ENCODE measurements around the gene GRIN2A. TPM values are rescaled to one million over a fixed set of nuclear protein-coding genes. Genes with fewer than 3 reads are reported as not detected.

The GRIN2A gene
- total and polyA plus RNA-seq, 5 donors, result 2.1 to 7.6 (median 4.5) TPM

DNA sequence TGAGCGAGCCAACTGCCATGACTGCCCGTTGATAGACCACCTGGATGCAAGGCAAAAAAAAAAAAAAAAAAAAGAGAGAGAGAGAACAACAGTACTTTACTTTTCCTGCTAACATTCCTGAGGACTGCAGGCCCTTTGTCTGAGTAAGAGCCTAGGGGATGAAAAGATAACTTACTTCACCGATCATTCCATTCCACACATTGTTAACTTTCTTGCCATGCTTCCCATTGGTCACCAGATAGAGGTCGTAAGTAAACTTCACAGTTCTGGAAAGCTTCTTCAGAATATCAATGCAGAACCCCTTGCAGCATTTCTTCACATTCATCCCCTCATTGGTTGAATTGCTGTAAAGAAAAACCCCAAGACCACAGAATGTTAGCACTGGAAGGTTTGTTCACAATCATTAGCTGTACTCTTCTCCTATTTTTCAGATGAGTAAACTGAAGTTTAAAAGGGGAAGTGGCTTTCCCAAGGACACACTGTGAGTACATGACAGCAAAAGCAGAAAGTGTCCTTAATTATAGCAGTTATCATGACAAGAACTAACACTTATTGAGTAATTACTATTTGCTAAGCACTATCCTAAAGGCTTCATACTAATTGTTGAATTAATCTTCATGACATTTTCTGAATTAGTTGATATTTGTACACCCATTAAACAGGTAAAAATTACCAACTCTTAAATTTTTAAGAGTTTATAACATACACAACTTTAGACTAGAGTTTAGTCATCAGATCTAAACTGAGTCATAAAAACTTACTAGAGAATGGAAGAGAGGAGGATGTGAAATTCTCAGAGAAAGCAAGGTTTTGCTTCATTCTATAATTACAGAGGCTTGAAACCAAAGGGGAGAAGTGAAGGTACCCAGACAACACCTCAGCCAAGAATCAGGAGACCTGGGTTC lies 341.2 kb downstream of the GRIN2A start:
- DNase-seq (no peak), ATAC-seq (no peak)
- Histone ChIP-seq H3K27ac (ENCODE audit: low read length) (no peak overlapping the region), H3K4me1 (ENCODE audit: control insufficient read depth, insufficient read depth, low read length) (no peaks in the 10 kb centered on the region), H3K9me3 (ENCODE audit: control insufficient read depth, low read length) (no peaks in the 10 kb centered on the region), H3K27me3 (ENCODE audit: control insufficient read depth, insufficient read depth) (no peaks in the 10 kb centered on the region), H3K4me3 (ENCODE audit: low read length) (no peak overlapping the region)
- 70% methylated on average over 4 of the region's 4 CpGs for WGBS
- intact Hi-C loops (cut with DNase I), result no loop called here

DNA sequence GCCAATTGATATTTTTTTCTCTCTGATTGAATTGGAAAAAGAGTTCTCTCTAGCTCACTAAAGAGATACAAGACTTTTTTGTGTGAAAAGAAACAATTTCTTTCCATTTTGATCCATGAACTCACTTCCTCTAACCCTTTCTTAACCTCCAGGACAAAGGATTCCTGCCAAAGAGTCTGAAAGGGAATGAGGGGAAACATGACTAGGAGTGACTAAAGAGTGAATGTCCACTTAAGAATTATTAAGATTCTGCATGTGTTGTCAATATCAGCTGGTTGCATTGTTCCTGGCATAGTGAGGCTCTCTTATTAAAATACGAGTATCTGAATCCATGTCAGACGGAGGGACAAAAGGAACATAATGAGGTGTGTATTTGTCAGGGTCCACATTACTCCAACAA lies 344.7 kb downstream of the GRIN2A start:
- Histone ChIP-seq H3K9me3 (ENCODE audit: control insufficient read depth, low read length) (no peaks in the 10 kb centered on the region), H3K4me3 (ENCODE audit: low read length) (no peak overlapping the region), H3K27ac (ENCODE audit: low read length) (no peak overlapping the region), H3K27me3 (ENCODE audit: control insufficient read depth, insufficient read depth) (no peaks in the 10 kb centered on the region), H3K4me1 (ENCODE audit: control insufficient read depth, insufficient read depth, low read length) (no peaks in the 10 kb centered on the region)
- ATAC-seq, result no peak
- DNase-seq, result no peak
- intact Hi-C loops (cut with DNase I), result no loop called here
- WGBS, result 83% methylated on average over 2 of the region's 2 CpGs

DNA sequence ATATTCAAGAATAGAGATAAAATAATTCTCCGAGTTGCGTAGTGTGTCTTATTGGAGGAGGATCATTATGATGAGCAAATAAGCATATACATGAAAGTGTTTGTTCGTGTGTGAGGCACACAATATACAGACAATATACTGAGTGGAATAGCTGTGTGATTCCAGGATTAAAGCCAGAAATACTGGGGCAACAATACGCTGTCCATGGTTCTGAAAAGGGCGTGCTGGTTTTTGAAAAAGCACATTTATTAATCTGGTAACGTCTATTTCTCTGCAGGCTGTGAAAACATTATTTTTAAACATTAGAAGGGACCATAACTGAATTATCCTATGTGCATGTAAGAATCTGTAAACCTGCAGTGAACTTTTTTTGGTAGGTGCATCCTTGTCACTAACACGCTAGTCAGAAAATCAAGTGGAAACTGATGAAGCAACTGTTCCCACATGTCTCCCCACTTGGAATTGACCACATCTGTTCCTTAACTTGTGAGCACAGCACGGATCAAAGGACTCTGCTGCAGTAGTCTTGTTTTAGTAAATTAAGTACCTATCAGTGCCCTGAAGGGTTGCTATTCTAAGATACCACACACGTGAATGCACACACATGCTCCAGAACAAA lies 346.0 kb downstream of the GRIN2A start:
- Histone ChIP-seq H3K9me3 (ENCODE audit: control insufficient read depth, low read length) (no peaks in the 10 kb centered on the region), H3K4me3 (ENCODE audit: low read length) (no peak overlapping the region), H3K27me3 (ENCODE audit: control insufficient read depth, insufficient read depth) (no peaks in the 10 kb centered on the region), H3K4me1 (ENCODE audit: control insufficient read depth, insufficient read depth, low read length) (no peaks in the 10 kb centered on the region), H3K27ac (ENCODE audit: low read length) (no peak overlapping the region)
- no peak for ATAC-seq
- no peak for DNase-seq
- intact Hi-C loops (cut with DNase I), result no loop called here
- 42% methylated on average over 9 of the region's 9 CpGs for WGBS

- DNase-seq (no peak), ATAC-seq (no peak)
- Histone ChIP-seq H3K9me3 (ENCODE audit: control insufficient read depth, low read length) (no peaks in the 10 kb centered on the region), H3K4me1 (ENCODE audit: control insufficient read depth, insufficient read depth, low read length) (no peaks in the 10 kb centered on the region), H3K27ac (ENCODE audit: low read length) (no peak overlapping the region), H3K27me3 (ENCODE audit: control insufficient read depth, insufficient read depth) (no peaks in the 10 kb centered on the region), H3K4me3 (ENCODE audit: low read length) (no peak overlapping the region)
- intact Hi-C loops (cut with DNase I), result no loop called here
- WGBS, result 36% methylated on average over 9 of the region's 9 CpGs
These were observed 355.0 kb downstream of the GRIN2A start for GRCh38 chr16:9827062-9827752.

- DNase-seq (no peak), ATAC-seq (no peak)
- H3K4me1 ChIP-seq (ENCODE audit: control insufficient read depth, insufficient read depth, low read length), result peaks cover 1% of the 10 kb centered on the region
- H3K9me3 ChIP-seq (ENCODE audit: control insufficient read depth, low read length), result no peaks in the 10 kb centered on the region
- no peak overlapping the region for H3K4me3 ChIP-seq (ENCODE audit: low read length)
- intact Hi-C loops (cut with DNase I), result no loop called here
- no peak overlapping the region for H3K27ac ChIP-seq (ENCODE audit: low read length)
- H3K27me3 ChIP-seq (ENCODE audit: control insufficient read depth, insufficient read depth), result no peaks in the 10 kb centered on the region
- 58% methylated on average over 2 of the region's 2 CpGs for WGBS
These were observed 355.6 kb downstream of the GRIN2A start for GRCh38 chr16:9826656-9827055.

DNA sequence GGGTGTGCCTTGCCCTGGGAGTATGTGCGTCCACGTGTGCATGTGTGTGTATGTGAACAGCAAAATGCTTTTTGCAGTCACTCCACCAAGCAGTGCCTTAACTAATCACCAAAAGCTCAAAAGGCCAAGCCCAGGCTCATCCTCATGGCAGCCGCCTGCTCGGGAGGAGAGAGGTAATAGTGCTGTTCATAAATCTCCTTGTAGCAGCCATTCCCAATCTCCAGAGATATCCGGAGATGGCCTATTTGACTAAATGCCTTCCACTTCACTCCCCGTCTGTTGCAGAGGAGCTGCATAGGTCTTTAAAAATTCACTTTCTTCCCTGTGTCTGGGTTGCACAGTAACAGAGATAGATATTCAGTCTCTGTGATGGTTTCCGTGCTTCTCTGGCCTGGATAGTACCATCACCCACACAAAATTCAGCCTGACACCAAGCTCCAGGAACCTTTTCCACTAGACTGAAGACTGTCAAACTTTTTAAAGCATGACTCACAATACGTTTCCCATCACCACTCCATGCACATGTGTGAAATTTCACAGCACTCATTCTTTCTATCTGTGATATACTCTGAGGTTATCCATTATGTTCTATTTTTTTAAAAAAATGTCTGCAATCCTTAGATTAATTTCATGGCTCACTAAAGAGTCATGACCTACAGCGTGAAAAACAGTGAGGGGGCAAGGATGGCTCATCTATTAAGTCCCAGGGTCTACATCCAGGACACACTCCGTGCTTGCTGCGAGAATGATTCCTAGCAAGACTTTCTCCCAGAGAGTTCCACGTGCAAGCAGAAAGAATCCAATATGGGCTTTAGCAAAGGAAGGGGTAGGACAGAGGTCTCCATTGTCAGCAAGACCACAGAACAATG lies 357.8 kb downstream of the GRIN2A start:
- no peak for DNase-seq
- 58% methylated on average over 12 of the region's 12 CpGs for WGBS
- no peak overlapping the region for H3K4me3 ChIP-seq (ENCODE audit: low read length)
- intact Hi-C loops (cut with DNase I), result no loop called here
- H3K9me3 ChIP-seq (ENCODE audit: control insufficient read depth, low read length), result no peaks in the 10 kb centered on the region
- no peak overlapping the region for H3K27ac ChIP-seq (ENCODE audit: low read length)
- no peak for ATAC-seq
- no peaks in the 10 kb centered on the region for H3K27me3 ChIP-seq (ENCODE audit: control insufficient read depth, insufficient read depth)
- peaks cover 1% of the 10 kb centered on the region for H3K4me1 ChIP-seq (ENCODE audit: control insufficient read depth, insufficient read depth, low read length)

- Histone ChIP-seq H3K27ac (ENCODE audit: low read length) (no peak overlapping the region), H3K4me3 (ENCODE audit: low read length) (no peak overlapping the region), H3K9me3 (ENCODE audit: control insufficient read depth, low read length) (no peaks in the 10 kb centered on the region), H3K4me1 (ENCODE audit: control insufficient read depth, insufficient read depth, low read length) (peaks cover 1% of the 10 kb centered on the region), H3K27me3 (ENCODE audit: control insufficient read depth, insufficient read depth) (no peaks in the 10 kb centered on the region)
- intact Hi-C loops (cut with DNase I), result no loop called here
- ATAC-seq, result no peak
- no peak for DNase-seq
- 64% methylated on average over 3 of the region's 3 CpGs for WGBS
These were observed 358.7 kb downstream of the GRIN2A start for GRCh38 chr16:9823510-9823909.

DNA sequence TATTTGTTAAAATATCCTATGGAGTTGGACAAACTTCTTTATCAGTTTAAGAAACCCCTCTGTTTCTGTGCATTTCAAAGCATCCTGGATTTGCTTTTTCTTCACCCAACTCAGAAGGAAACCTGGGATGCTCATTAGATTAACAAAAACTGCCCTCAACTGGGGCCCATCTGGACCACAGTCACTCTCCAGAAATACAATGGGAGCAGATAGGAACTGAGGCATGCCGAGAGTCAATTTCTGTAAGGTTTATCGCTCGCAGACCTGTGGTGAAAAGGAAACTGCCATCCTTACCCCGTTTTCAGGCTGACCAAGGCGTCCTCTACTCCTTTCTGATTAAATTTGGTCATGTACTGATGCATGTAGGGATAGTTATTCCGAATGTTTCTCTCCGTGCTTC lies 360.3 kb downstream of the GRIN2A start:
- 63% methylated on average over 7 of the region's 7 CpGs for WGBS
- ATAC-seq (no peak), DNase-seq (no peak)
- Histone ChIP-seq H3K9me3 (ENCODE audit: control insufficient read depth, low read length) (no peaks in the 10 kb centered on the region), H3K27me3 (ENCODE audit: control insufficient read depth, insufficient read depth) (no peaks in the 10 kb centered on the region), H3K27ac (ENCODE audit: low read length) (no peak overlapping the region), H3K4me1 (ENCODE audit: control insufficient read depth, insufficient read depth, low read length) (peaks cover 1% of the 10 kb centered on the region), H3K4me3 (ENCODE audit: low read length) (no peak overlapping the region)
- intact Hi-C loops (cut with DNase I), result no loop called here

DNA sequence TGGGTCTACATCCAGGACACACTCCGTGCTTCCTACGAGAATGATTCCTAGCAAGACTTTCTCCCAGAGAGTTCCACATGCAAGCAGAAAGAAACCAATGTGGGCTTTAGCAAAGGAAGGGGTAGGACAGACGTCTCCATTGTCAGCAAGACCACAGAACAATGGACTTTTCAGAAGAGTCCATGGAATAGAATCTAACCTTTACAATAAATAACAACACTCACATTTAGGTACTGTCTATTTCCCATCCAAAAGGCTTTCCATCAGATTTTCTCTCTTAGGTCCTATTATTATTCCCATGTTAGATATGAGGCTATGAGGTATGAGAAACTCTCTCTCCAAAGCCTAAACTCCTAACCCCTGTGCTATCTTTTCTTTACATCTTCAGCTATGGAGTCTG lies 360.9 kb downstream of the GRIN2A start:
- Histone ChIP-seq H3K9me3 (ENCODE audit: control insufficient read depth, low read length) (no peaks in the 10 kb centered on the region), H3K4me3 (ENCODE audit: low read length) (no peak overlapping the region), H3K4me1 (ENCODE audit: control insufficient read depth, insufficient read depth, low read length) (peaks cover 1% of the 10 kb centered on the region), H3K27me3 (ENCODE audit: control insufficient read depth, insufficient read depth) (no peaks in the 10 kb centered on the region), H3K27ac (ENCODE audit: low read length) (no peak overlapping the region)
- DNase-seq (no peak), ATAC-seq (no peak)
- WGBS, result 75% methylated on average over 3 of the region's 3 CpGs
- intact Hi-C loops (cut with DNase I), result no loop called here

GRCh38 chr16:9820476-9821246 lies 361.6 kb downstream of the GRIN2A start:
- H3K4me3 ChIP-seq (ENCODE audit: low read length), result no peak overlapping the region

More at GRCh38 chr16:9820476-9821246, 361.6 kb downstream of the GRIN2A start:
- DNase-seq, result no peak
- H3K27ac ChIP-seq (ENCODE audit: low read length), result no peak overlapping the region
- intact Hi-C loops (cut with DNase I), result no loop called here
- H3K9me3 ChIP-seq (ENCODE audit: control insufficient read depth, low read length), result no peaks in the 10 kb centered on the region
- peaks cover 1% of the 10 kb centered on the region for H3K4me1 ChIP-seq (ENCODE audit: control insufficient read depth, insufficient read depth, low read length)
- 48% methylated on average over 8 of the region's 8 CpGs for WGBS
- no peak for ATAC-seq
- no peaks in the 10 kb centered on the region for H3K27me3 ChIP-seq (ENCODE audit: control insufficient read depth, insufficient read depth)

Measured in right cardiac atrium (tissue), 5 donors.